Vagina (tissue), 2 donors: ENCODE measurements around the gene MRNIP. TPM values are rescaled to one million over a fixed set of nuclear protein-coding genes. Genes with fewer than 3 reads are reported as not detected.

Experiments used
- DNase-seq, 2 donors: peaks; one replicate each; pipeline ENCODE4 v3.0.0-alpha.2; 2017; ENCODE audit errors: extremely low spot score in 2 of 2
- H3K27ac ChIP-seq: fragments of 200-600 bp; sonication (generic); one replicate; pipeline ENCODE4 v1.5.1; 2019
- H3K27me3 ChIP-seq: fragments of 200-600 bp; sonication (generic); one replicate; pipeline ENCODE4 v1.5.1; 2019
- H3K36me3 ChIP-seq, 2 donors: fragments of 200-600 bp; sonication (generic); one replicate each; pipeline ENCODE4 v1.5.1; 2017 to 2019
- H3K4me1 ChIP-seq: fragments of 200-600 bp; sonication (generic); one replicate; pipeline ENCODE4 v1.5.1; 2019
- H3K4me3 ChIP-seq, 2 donors: fragments of 200-600 bp; sonication (generic); 1 replicate in 1 of 2; 2 replicates in 1 of 2; pipeline ENCODE4 v1.5.1; 2016 to 2019
- H3K9me3 ChIP-seq: fragments of 200-600 bp; sonication (generic); one replicate; pipeline ENCODE4 v1.5.1; 2019
- CTCF ChIP-seq, 3 experiments: fragments of 450-650 bp in 2 of 3; fragments of 200-600 bp in 1 of 3; sonication (generic) in 1 of 3; IDR thresholded peaks; one replicate each; pipeline ENCODE4 v1.5.1; 2017 to 2019; ENCODE audit warnings: antibody characterized with exemption in 3 of 3, mild to moderate bottlenecking in 2 of 3, moderate library complexity in 2 of 3
- POLR2A ChIP-seq, 2 donors: fragments of 450-650 bp; IDR thresholded peaks; one replicate each; pipeline ENCODE4 v1.6.1; 2017; ENCODE audit warnings: antibody characterized with exemption in 2 of 2, mild to moderate bottlenecking in 2 of 2, moderate library complexity in 2 of 2
- POLR2AphosphoS5 ChIP-seq, 2 donors: sonication (generic); formaldehyde crosslinking; IDR thresholded peaks; one replicate each; pipeline ENCODE4 v1.9.0; 2017; ENCODE audit warnings: antibody characterized with exemption in 2 of 2, mild to moderate bottlenecking in 2 of 2, low read depth in 1 of 2; ENCODE audit not compliant: insufficient read depth in 1 of 2
- intact Hi-C: fragments of 100-400 bp; cut with DNase I; formaldehyde crosslinking; loops from one replicate; pipeline ENCODE4 v1.15.1; 2023
- total RNA-seq: library from RNA; depleted of rRNA; stranded (reverse); fragments of >200 nt; gene quantifications from one replicate; pipeline ENCODE4 v1.2.3, GENCODE V29; 2016

The MRNIP gene
- total RNA-seq, 1 donor from 2014 or later: 53.8 TPM

- DNase-seq: no peak
- Histone ChIP-seq H3K4me1 (peaks cover under 1% of the 10 kb centered on the region), H3K9me3 (no peaks in the 10 kb centered on the region), H3K27me3 (no peaks in the 10 kb centered on the region), H3K27ac (no peak overlapping the region), H3K4me3 (no peak overlapping the region), H3K36me3 (peaks cover 0 to 61% of the 10 kb centered on the region in 2 donors)
- TF ChIP-seq POLR2AphosphoS5 (IDR thresholded peaks at IDR 0.05; ENCODE audit: insufficient read depth in 1 of 2, low read depth in 1 of 2): no peak
- no peak for TF ChIP-seq CTCF (IDR thresholded peaks at IDR 0.05)
- TF ChIP-seq POLR2A (IDR thresholded peaks at IDR 0.05): no peak
- intact Hi-C loops: loop anchor here (10.0 kb wide), 1 partner anchor 96 kb away; the partner anchor contains the start of gene MGAT4B
Measured at GRCh38 chr5:179900711-179901110, 42.1 kb upstream of the MRNIP start.

DNA sequence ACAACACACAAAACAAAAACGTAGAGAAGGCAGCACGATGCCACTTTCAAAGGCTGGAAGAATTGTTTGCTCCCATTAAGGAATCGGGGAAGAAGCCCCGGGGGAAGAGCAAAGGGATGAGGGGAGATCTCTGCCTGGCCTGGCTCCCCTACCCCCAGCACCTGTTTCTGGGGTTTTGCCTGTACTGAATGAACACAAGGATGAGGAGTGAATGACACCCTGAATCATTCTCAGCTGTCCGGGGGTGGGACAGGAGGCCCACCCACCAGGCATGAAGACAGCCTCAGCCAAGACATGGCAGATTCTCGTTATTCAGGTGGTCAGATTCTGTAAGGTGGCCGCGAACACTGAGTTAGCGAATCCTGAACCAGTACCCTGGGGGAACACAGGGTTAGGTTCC lies 41.6 kb upstream of the MRNIP start:
- intact Hi-C loops: loop anchor here (10.0 kb wide), 1 partner anchor 95 kb away; the partner anchor contains the start of gene MGAT4B

DNA sequence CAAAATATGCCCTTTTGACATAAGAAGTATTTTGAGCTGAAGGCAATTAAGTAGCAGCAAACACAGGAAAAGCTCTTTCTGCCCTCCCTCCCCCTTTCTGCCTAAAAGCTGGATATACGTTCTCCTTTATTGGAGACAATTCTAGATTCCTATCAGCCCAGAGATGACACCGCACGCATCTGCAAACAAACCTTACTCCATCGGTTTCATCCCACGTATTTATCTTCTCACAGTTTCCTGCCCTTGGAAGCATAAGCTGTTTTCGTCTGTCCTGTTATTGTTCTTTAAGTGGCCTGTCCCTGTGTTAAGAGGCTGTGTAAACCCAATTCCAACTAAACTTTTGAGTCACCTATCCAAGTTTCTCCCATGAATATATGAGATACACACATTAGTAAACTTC lies 37.2 kb upstream of the MRNIP start:
- peaks cover 0 to 74% of the 10 kb centered on the region in 2 donors for H3K36me3 ChIP-seq

More for the DNA sequence above, 41.6 kb upstream of the MRNIP start:
- Histone ChIP-seq H3K27me3 (no peaks in the 10 kb centered on the region), H3K9me3 (no peaks in the 10 kb centered on the region), H3K36me3 (peaks cover 0 to 61% of the 10 kb centered on the region in 2 donors), H3K27ac (no peak overlapping the region), H3K4me1 (no peaks in the 10 kb centered on the region), H3K4me3 (no peak overlapping the region)
- TF ChIP-seq POLR2AphosphoS5 (IDR thresholded peaks at IDR 0.05; ENCODE audit: insufficient read depth in 1 of 2, low read depth in 1 of 2): no peak
- TF ChIP-seq CTCF (IDR thresholded peaks at IDR 0.05): no peak
- no peak for TF ChIP-seq POLR2A (IDR thresholded peaks at IDR 0.05)
- no peak for DNase-seq

DNA sequence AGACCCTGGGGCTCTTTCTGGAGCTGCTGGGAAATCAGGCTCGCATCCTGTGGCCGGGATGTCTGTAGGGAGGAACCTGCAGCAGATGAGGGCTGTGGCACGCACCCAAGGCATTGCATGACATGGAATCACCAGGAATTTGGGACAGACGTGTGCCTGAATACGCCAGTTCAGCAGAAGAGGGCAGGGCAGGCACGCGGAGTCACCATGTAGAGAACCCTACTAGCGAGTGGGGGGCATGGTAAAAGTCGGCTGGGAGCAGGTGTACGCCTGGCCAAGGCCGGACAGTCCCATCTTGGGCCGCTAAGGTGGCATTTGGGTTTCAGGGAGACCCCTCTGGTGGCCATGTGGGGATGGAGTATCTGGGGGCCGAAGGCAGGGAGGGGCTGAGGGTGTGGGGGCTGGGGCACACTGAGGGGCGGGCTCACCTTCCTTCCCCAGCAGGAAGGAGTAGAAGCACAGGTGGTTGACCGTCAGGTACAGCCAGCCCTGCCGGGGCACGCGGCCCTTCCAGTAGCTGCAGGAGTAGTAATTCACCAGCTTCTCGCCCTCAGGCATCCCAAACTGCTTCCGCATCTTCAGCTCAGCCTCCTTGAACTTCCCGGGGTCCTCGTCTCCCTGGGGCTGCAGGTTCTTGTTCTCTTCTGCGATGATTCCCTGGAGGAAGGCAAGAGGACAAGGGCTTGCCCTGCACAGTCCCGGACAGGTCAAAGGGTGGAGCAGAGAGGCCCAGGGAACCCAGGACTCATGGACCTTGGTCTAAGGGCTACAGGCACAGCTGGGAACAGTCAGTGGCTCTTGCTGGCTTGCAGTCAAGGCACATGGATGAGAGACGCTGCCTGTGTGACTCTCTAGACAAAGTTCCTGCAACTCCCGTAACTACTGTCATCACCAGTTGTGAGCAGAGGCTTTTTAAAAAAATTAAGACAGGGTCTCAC lies 35.6 kb upstream of the MRNIP start:
- H3K27me3 ChIP-seq: no peaks in the 10 kb centered on the region
- H3K4me3 ChIP-seq: no peak overlapping the region
- no peak for TF ChIP-seq CTCF (IDR thresholded peaks at IDR 0.05)
- no peaks in the 10 kb centered on the region for H3K4me1 ChIP-seq
- no peak overlapping the region for H3K27ac ChIP-seq
- no peak for DNase-seq
- intact Hi-C loops: no loop called here
- H3K9me3 ChIP-seq: no peaks in the 10 kb centered on the region
- peaks cover 0 to 84% of the 10 kb centered on the region in 2 donors for H3K36me3 ChIP-seq

More for the DNA sequence above, 37.2 kb upstream of the MRNIP start:
- no peak for DNase-seq
- Histone ChIP-seq H3K27ac (no peak overlapping the region), H3K27me3 (no peaks in the 10 kb centered on the region), H3K4me3 (no peak overlapping the region), H3K9me3 (no peaks in the 10 kb centered on the region), H3K4me1 (no peaks in the 10 kb centered on the region)
- intact Hi-C loops: no loop called here
- no peak for TF ChIP-seq POLR2AphosphoS5 (IDR thresholded peaks at IDR 0.05; ENCODE audit: insufficient read depth in 1 of 2, low read depth in 1 of 2)
- TF ChIP-seq POLR2A (IDR thresholded peaks at IDR 0.05): no peak
- TF ChIP-seq CTCF (IDR thresholded peaks at IDR 0.05): no peak
